Amniotic stem cell (primary cell): Measurements from ENCODE around the gene SLC66A2.
"Not testable (repeated sequence)": the region's sequence is repeated elsewhere in the genome, so short reads cannot be mapped to it uniquely, and the experiment has no call there.

Experiments used
- DNase-seq: peaks from one replicate; lab custom pipeline; 2025; lab: John Stamatoyannopoulos, UW

SLC66A2 gene

GRCh38 chr18:79866889-79867574 lies 84.4 kb downstream of the SLC66A2 start:
- DNase-seq = no peak

GRCh38 chr18:79865951-79866350 lies 85.5 kb downstream of the SLC66A2 start:
- not testable (repeated sequence) for DNase-seq

GRCh38 chr18:79864955-79865354 lies 86.5 kb downstream of the SLC66A2 start:
- not testable (repeated sequence) for DNase-seq

- DNase-seq = no peak
Measured at GRCh38 chr18:79864006-79864725, 87.3 kb downstream of the SLC66A2 start.

GRCh38 chr18:79863161-79864005 lies 88.1 kb downstream of the SLC66A2 start:
- DNase-seq = no peak

GRCh38 chr18:79862562-79862961 lies 88.9 kb downstream of the SLC66A2 start:
- DNase-seq = no peak

- no peak for DNase-seq
Measured at GRCh38 chr18:79861687-79862086, 89.8 kb downstream of the SLC66A2 start.

GRCh38 chr18:79859314-79859713 lies 92.1 kb downstream of the SLC66A2 start:
- DNase-seq = no peak

GRCh38 chr18:79857082-79857671 lies 94.3 kb downstream of the SLC66A2 start:
- DNase-seq = no peak

GRCh38 chr18:79856119-79857007 lies 95.1 kb downstream of the SLC66A2 start:
- DNase-seq = no peak

GRCh38 chr18:79855147-79855933 lies 96.1 kb downstream of the SLC66A2 start:
- no peak for DNase-seq

GRCh38 chr18:79853993-79854364 lies 97.5 kb downstream of the SLC66A2 start:
- DNase-seq = no peak

- DNase-seq = no peak
Measured at GRCh38 chr18:79853303-79853992, 98.0 kb downstream of the SLC66A2 start.

- DNase-seq = no peak
Measured at GRCh38 chr18:79852561-79853302, 98.7 kb downstream of the SLC66A2 start.
